Effector memory CD8-positive, alpha-beta T cell (primary cell): Measurements from ENCODE around the gene TNFRSF12A.

Experiments used
- ATAC-seq: fragments of 150-1000 bp; cut with Tn5 transposase; replicated peaks from 2 replicates; pipeline ENCODE4 v1.10.0; 2021; ENCODE audit warnings: mild to moderate bottlenecking, moderate library complexity
- DNase-seq, 3 experiments: peaks; one replicate each; pipeline ENCODE4 v3.0.0; 2021
- H3K27ac Mint-ChIP-seq, 2 donors: one replicate each; pipeline ENCODE4 v1.8.0; 2022; ENCODE audit warnings: mild to moderate bottlenecking in 2 of 2, mixed read lengths in 2 of 2, moderate library complexity in 2 of 2
- H3K27me3 Mint-ChIP-seq, 2 donors: one replicate each; pipeline ENCODE4 v1.8.0; 2022; ENCODE audit warnings: mixed read lengths in 2 of 2
- H3K36me3 Mint-ChIP-seq: one replicate; pipeline ENCODE4 v1.8.0; 2022; ENCODE audit warnings: mild to moderate bottlenecking, moderate library complexity, mixed read lengths; ENCODE audit not compliant: insufficient read depth
- H3K4me1 Mint-ChIP-seq, 2 donors: one replicate each; pipeline ENCODE4 v1.8.0; 2022; ENCODE audit warnings: low read depth in 2 of 2, mixed read lengths in 2 of 2
- H3K4me3 Mint-ChIP-seq, 2 donors: one replicate each; pipeline ENCODE4 v1.8.0; 2022; ENCODE audit warnings: mild to moderate bottlenecking in 2 of 2, mixed read lengths in 2 of 2, moderate library complexity in 2 of 2
- H3K9me3 Mint-ChIP-seq, 2 donors: one replicate each; pipeline ENCODE4 v1.8.0; 2022; ENCODE audit warnings: mixed read lengths in 2 of 2

TNFRSF12A gene

GRCh38 chr16:3009568-3010390 is 10.4 kb upstream of the TNFRSF12A start:
- Mint-ChIP-seq H3K27me3 (peaks cover 0 to 42% of the 10 kb centered on the region in 2 donors), H3K4me1 (peaks cover 14 to 23% of the 10 kb centered on the region in 2 donors), H3K27ac (no peak overlapping the region), H3K4me3 (no peak overlapping the region), H3K9me3 (no peaks in the 10 kb centered on the region), H3K36me3 (peaks cover 4% of the 10 kb centered on the region)
- ATAC-seq (no peak), DNase-seq (no peak)

DNA sequence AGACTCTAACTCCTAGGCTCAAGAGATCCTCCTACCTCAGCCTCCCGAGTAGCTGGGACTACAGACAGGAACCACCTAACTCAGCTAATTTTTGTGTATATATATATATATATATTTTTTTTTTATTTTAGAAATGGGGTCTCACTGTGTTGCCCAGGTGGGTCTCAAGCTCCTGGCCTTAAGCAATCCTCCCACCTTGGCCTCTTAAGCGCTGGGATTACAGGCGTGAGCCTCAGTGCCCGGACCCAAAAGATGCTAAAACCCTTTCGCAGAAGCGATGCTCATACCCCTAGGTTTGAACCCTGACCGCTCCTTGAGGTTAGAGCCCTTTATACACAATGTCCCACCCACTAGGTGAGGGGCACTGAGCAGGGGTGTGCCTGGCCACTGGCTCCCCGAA is 9.7 kb upstream of the TNFRSF12A start:
- no peak overlapping the region for H3K27ac Mint-ChIP-seq
- H3K4me3 Mint-ChIP-seq: no peak overlapping the region
- no peaks in the 10 kb centered on the region for H3K9me3 Mint-ChIP-seq
- H3K27me3 Mint-ChIP-seq: peaks cover 0 to 42% of the 10 kb centered on the region in 2 donors
- no peak for DNase-seq
- no peak for ATAC-seq
- peaks cover 14 to 20% of the 10 kb centered on the region in 2 donors for H3K4me1 Mint-ChIP-seq
- peaks cover 4% of the 10 kb centered on the region for H3K36me3 Mint-ChIP-seq

DNA sequence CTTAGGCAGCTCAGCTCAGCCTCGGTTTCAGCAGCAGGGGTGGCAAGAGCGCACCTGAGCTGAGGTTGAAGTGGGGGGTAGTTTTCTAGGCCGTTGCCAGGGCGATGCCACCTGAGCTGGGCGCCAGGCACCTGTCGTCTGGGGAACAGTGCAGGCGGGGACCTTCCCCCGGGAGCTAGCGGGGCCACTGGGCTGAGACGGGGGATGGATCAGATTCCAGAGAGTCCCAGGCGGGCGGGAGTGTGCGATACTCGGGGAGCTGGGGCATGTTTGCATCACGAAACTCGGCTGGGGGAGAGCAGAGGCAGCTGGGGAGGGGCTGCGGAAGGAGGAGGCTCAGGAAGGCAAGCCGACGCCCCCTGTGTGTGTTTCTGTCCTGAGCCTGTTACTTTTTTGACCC is 7.9 kb upstream of the TNFRSF12A start:
- H3K4me3 Mint-ChIP-seq: no peak overlapping the region
- no peaks in the 10 kb centered on the region for H3K9me3 Mint-ChIP-seq
- ATAC-seq (no peak), DNase-seq (no peak)
- H3K27me3 Mint-ChIP-seq: peaks cover 0 to 33% of the 10 kb centered on the region in 2 donors
- peaks cover 13 to 16% of the 10 kb centered on the region in 2 donors for H3K4me1 Mint-ChIP-seq
- no peak overlapping the region for H3K27ac Mint-ChIP-seq
- peaks cover 4% of the 10 kb centered on the region for H3K36me3 Mint-ChIP-seq

- peaks cover 0 to 30% of the 10 kb centered on the region in 2 donors for H3K27me3 Mint-ChIP-seq
- no peaks in the 10 kb centered on the region for H3K9me3 Mint-ChIP-seq
- peaks cover 4% of the 10 kb centered on the region for H3K36me3 Mint-ChIP-seq
- DNase-seq (no peak), ATAC-seq (peak; percentile 21)
- peaks cover 6 to 9% of the 10 kb centered on the region in 2 donors for H3K4me1 Mint-ChIP-seq
- H3K4me3 Mint-ChIP-seq: no peak within 1 kb of the TSS
- H3K27ac Mint-ChIP-seq: no peak within 1 kb of the TSS
Measured at GRCh38 chr16:3012828-3013420, 7.2 kb upstream of the TNFRSF12A start, which contains the start of gene CLDN9. Gene CLDN9, plus strand, starts transcription at chr16:3012923. Its CDS starts 440 bp downstream, at chr16:3013363.

DNA sequence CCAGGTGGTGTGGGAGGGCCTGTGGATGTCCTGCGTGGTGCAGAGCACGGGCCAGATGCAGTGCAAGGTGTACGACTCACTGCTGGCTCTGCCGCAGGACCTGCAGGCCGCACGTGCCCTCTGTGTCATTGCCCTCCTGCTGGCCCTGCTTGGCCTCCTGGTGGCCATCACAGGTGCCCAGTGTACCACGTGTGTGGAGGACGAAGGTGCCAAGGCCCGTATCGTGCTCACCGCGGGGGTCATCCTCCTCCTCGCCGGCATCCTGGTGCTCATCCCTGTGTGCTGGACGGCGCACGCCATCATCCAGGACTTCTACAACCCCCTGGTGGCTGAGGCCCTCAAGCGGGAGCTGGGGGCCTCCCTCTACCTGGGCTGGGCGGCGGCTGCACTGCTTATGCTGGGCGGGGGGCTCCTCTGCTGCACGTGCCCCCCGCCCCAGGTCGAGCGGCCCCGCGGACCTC is 6.6 kb upstream of the TNFRSF12A start:
- H3K27ac Mint-ChIP-seq: no peak overlapping the region
- H3K27me3 Mint-ChIP-seq: peaks cover 0 to 24% of the 10 kb centered on the region in 2 donors
- H3K36me3 Mint-ChIP-seq: peaks cover 4% of the 10 kb centered on the region
- H3K4me3 Mint-ChIP-seq: no peak overlapping the region
- no peak for DNase-seq
- no peaks in the 10 kb centered on the region for H3K9me3 Mint-ChIP-seq
- ATAC-seq: no peak
- H3K4me1 Mint-ChIP-seq: peaks cover under 1 to 5% of the 10 kb centered on the region in 2 donors

- no peak overlapping the region for H3K27ac Mint-ChIP-seq
Measured at GRCh38 chr16:3013998-3014690, 6.0 kb upstream of the TNFRSF12A start.

GRCh38 chr16:3014971-3015370 is 5.2 kb upstream of the TNFRSF12A start:
- no peak for ATAC-seq
- Mint-ChIP-seq H3K4me1 (peaks cover 2 to 7% of the 10 kb centered on the region in 2 donors), H3K27ac (no peak overlapping the region), H3K27me3 (peaks cover 0 to 24% of the 10 kb centered on the region in 2 donors), H3K4me3 (no peak overlapping the region), H3K36me3 (peaks cover 4% of the 10 kb centered on the region), H3K9me3 (no peaks in the 10 kb centered on the region)
- no peak for DNase-seq

More at GRCh38 chr16:3013998-3014690, 6.0 kb upstream of the TNFRSF12A start:
- Mint-ChIP-seq H3K4me1 (peaks cover 0 to 2% of the 10 kb centered on the region in 2 donors), H3K27me3 (peaks cover 0 to 24% of the 10 kb centered on the region in 2 donors), H3K4me3 (no peak overlapping the region), H3K9me3 (no peaks in the 10 kb centered on the region), H3K36me3 (peaks cover 4% of the 10 kb centered on the region)
- no peak for DNase-seq
- no peak for ATAC-seq

- no peak overlapping the region for H3K27ac Mint-ChIP-seq
- no peak overlapping the region for H3K4me3 Mint-ChIP-seq
- peaks cover 0 to 24% of the 10 kb centered on the region in 2 donors for H3K27me3 Mint-ChIP-seq
- no peak for ATAC-seq
- H3K9me3 Mint-ChIP-seq: no peaks in the 10 kb centered on the region
- H3K4me1 Mint-ChIP-seq: peaks cover 10 to 13% of the 10 kb centered on the region in 2 donors
- H3K36me3 Mint-ChIP-seq: peaks cover 4% of the 10 kb centered on the region
- no peak for DNase-seq
Measured at GRCh38 chr16:3015865-3016521, 4.2 kb upstream of the TNFRSF12A start.

DNA sequence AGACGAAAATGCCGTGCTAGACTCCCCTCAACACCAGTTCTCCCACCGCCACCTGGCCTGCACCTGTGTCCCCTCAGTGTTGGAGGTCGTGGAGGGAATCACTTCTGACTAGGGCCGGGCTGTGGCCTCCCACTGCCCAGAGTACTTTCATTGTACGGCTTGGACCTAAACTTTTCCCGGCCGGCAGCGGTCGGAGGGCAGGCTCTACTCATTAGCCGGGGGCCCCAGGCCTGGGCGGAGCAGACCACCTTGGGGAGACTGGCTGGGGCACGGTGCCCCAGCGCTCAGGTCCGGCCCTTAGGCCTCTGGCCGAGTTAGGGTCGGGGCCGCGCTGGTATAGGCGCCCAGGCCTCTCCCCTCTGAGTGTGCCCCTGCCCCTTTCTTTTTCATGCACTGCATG is 2.8 kb upstream of the TNFRSF12A start:
- Mint-ChIP-seq H3K4me1 (peaks cover 23 to 26% of the 10 kb centered on the region in 2 donors), H3K27ac (no peak overlapping the region), H3K27me3 (peaks cover 0 to 18% of the 10 kb centered on the region in 2 donors), H3K36me3 (peaks cover 8% of the 10 kb centered on the region), H3K9me3 (no peaks in the 10 kb centered on the region), H3K4me3 (no peak overlapping the region)
- DNase-seq (no peak), ATAC-seq (no peak)

GRCh38 chr16:3017794-3018506 is 2.2 kb upstream of the TNFRSF12A start, which contains the start of gene CLDN6:
Gene CLDN6, minus strand, starts transcription at chr16:3018183. Its CDS starts 2,162 bp downstream, at chr16:3016021.
- no peaks in the 10 kb centered on the region for H3K9me3 Mint-ChIP-seq
- H3K27me3 Mint-ChIP-seq: peaks cover 0 to 12% of the 10 kb centered on the region in 2 donors
- DNase-seq: no peak
- peak within 1 kb of the TSS in 1 of 2 donors; percentile 52 for H3K4me3 Mint-ChIP-seq
- peak within 1 kb of the TSS in 1 of 2 donors; percentile 25 for H3K27ac Mint-ChIP-seq
- peaks cover 29 to 32% of the 10 kb centered on the region in 2 donors for H3K4me1 Mint-ChIP-seq
- H3K36me3 Mint-ChIP-seq: peaks cover 8% of the 10 kb centered on the region
- ATAC-seq: no peak

DNA sequence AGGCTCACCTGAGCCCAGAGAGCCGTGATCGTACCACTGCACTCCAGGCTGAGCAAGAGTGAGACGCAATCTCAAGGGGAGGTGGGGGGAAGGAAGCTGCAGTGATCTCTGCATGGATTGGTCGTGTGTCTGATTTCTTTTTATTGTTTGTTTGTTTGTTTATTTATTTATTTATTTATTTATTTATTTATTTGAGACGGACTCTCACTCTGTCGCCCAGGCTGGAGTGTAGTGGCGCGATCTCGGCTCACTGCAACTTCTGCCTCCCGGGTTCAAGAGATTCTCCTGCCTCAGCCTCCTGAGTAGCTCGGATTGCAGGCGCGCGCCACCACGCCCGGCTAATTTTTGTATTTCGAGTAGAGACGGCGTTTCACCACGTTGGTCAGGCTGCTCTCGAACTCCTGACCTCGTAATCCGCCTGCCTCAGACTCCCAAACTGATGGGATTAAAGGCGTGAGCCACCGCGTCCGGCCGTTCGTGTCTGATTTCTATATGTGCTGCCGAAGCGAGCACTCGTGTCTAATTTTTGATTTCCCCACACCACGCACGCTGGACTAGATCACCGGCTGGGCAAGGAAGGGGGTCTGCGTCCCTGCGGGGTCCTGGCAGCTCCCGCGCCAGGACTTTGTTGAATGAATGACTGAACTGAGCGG is 448 bp upstream of the TNFRSF12A start:
- peak overlapping the region; percentile 81 to 85 for H3K4me3 Mint-ChIP-seq
- H3K4me1 Mint-ChIP-seq: peaks cover 41 to 43% of the 10 kb centered on the region in 2 donors
- no peak for DNase-seq
- ATAC-seq: no peak
- H3K36me3 Mint-ChIP-seq: peaks cover 15% of the 10 kb centered on the region
- no peaks in the 10 kb centered on the region for H3K27me3 Mint-ChIP-seq
- H3K9me3 Mint-ChIP-seq: no peaks in the 10 kb centered on the region
- H3K27ac Mint-ChIP-seq: peak overlapping the region in 1 of 2 donors; percentile 93
